Activated T-cell treated with anti-CD3 and anti-CD28 coated beads for 48 hours (primary cell): Measurements from ENCODE around the gene IRF2BP2.

Experiments
- DNase-seq: peaks from one replicate; pipeline ENCODE4 v3.0.0-alpha.2; 2020; ENCODE audit warnings: low read depth

The IRF2BP2 gene

GRCh38 chr1:234634387-234634786, 24.4 kb upstream of the IRF2BP2 start:
- DNase-seq: no peak

- no peak for DNase-seq
Measured at GRCh38 chr1:234633246-234634003, 23.4 kb upstream of the IRF2BP2 start.

DNA sequence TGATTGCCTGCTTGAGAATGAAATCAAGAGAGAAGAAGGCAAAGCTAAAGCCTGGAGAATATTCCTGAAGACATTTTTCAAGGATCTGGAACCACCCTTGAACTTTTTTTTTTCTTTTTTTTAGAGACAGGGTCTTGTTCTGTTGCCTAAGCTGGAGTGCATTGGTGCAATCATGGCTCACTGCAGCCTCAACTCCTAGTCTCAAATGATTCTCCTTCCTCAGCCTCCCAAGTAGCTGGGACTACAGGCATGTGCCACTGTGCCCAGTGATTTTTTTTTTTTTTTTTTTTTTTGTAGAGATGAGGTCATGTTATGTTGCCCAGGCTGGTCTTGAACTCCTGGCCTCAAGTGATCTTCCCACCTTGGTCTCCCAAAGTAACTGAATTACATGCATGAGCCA, 22.2 kb upstream of the IRF2BP2 start:
- DNase-seq: no peak

GRCh38 chr1:234631721-234632125, 21.7 kb upstream of the IRF2BP2 start:
- no peak for DNase-seq

DNA sequence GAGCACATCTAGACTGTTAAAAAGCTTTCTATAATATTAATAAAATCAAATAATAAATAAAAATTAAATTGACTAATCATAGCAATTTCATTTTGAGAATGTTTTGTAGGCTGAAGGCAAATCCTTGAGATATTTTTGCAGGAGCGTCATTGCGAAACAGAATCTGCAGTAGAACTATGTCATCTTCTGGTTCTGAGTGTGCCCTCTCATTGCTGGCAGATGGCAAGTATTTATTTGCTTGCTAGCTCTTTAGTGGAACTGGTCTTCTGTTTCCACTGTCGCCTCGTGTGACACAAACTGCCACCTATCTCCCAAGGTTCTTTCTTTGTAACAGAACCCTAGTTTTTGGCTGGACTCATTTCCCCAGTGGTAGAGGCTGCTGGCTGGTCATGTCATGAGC, 19.0 kb upstream of the IRF2BP2 start:
- DNase-seq: no peak

GRCh38 chr1:234628089-234628488, 18.1 kb upstream of the IRF2BP2 start:
- DNase-seq: no peak

DNA sequence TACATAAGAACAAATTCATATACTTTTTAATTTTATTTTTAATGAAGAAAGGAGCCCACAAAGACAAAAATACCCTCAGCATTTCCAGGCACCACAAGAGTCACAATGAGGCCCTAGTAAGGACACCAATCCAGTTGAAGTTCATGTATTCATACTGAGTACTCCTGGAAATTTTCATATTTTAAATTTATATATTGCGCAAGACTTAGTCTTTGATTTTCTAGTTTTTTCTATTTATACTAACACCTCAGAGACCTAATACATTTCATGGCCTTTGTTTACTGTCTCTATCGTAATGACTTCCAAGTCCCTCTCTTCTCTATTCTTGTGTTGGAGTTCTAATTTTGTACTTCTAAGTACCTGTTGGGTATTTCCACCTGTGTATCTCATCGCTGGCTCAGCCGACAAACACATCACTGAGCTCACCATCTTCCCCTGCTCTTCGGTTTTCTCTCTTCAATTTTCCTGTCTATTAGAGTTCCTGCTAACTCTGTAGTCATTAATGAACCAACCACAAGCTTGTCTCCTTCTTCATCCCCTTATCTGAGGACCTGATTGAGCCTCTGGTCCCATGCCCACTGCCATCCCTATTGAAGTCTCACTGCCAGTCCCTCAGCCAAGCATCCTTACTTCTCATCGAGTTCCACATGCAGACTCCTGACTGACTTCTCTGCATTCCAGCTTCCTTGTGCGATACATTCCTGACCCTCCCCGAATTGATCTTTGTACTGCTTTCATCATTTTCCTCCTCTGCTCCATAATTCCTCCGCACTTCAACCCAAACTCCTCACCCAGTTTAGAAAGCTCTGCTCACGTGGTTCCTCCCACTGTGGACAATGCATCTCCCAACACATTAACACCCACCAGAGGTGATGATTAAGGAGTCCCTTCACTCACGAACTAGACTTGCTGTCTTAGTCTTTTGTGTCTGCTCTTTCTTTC, 17.3 kb upstream of the IRF2BP2 start:
- DNase-seq: no peak

DNA sequence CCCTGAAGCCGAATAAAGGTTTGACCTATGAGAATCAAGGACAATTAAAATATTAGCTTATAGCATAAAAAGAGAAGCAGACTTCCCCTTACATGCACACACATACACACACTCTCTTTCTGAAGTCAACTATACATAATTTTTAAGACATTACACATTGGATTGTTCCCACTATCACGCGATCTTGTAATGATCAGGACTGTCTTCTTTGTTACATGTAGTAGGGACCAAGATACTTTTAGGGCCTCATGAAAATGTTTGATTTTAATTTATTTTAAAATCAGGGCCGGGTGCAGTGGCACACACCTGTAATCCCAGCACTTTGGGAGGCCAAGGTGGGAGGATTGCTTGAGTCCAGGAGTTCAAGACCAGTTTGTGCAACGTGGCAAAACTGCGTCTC, 16.4 kb upstream of the IRF2BP2 start:
- no peak for DNase-seq

GRCh38 chr1:234624724-234625117, 14.7 kb upstream of the IRF2BP2 start:
- no peak for DNase-seq

DNA sequence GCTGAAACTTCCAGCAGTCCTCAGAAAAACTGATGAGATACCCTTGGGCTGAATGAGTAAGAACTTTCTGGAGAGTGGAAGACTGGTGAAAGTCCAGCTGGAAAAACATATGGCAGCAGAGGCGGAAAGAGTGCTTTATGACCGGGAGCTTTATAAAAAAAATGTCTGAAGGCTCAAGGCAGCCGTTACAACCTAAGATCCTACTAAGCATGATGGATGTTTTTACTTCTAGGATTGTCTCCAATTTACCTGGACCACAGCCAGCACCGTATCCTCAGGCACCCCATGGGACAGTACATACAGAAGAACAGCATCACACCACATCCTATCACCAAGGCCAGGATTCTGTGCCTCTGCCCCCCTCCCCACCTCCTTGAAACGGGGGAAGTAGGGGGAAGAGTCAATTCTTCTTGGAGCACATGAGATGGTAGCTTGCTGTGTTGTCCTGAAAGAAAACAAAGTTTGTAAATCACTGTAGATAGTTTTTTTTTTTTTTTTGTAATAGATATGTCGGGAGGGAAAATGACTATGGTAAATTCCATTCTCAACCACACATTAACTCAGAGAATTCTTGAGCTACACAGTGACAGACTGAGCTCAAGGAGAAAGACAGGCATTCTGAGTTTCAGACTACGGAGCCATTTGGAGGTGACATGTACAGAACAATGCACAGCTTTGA, 11.8 kb upstream of the IRF2BP2 start:
- no peak for DNase-seq

GRCh38 chr1:234621127-234621468, 11.1 kb upstream of the IRF2BP2 start:
- DNase-seq: no peak

- no peak for DNase-seq
Measured at GRCh38 chr1:234620272-234621126, 10.5 kb upstream of the IRF2BP2 start.

DNA sequence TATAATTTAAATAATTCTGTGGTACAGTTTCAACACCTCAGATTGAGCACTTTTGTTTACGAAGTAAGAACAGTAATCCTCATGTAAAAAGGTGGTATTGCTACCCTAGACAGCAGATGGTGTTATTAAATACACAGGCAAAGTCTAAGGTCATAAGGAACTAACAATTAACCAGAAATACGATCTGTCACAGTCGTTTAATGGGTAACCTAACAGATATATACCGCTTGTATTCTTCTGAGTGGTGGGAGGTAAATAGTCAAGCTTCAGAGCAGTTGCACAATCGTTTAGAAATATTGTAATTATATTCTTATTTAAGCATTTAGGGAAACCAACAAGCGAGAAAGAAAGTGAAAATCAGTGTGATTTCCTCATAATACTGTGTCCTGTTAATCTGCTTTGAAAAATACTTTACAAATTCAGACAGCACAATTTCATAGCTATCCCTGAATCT, 9.8 kb upstream of the IRF2BP2 start:
- DNase-seq: no peak

DNA sequence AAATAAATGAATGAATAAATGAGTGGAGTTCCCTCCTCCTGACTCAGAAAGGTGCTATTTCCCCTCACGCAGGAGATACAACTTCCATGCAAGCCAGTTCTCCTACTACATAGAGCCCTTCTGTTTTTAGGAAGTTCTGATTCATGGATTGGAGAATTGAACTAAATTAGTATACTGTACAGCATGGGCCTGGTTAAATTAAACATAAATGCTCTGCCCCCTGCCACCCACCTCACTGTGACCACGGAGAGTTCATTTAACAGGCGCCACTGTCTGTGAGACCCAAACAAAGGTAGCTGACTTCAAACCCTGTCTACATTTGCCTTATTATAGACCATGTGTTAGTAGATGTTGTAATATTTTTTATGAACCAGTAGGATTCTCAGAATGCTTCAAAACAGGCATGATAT, 9.1 kb upstream of the IRF2BP2 start:
- DNase-seq: no peak

DNA sequence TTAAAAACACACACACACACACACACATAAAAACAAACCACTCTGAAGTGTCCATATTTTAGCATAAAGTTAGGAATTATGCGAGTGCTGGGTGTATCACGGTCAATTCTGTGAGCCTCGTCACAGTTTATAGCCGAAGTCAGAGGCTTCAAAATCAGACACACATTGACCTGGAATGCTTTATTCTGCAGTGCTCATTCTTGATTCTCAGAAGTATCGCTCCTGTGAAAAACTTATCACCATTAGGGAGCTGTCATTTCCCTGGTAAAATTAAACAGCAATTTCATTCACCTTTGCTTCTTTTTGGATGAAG, 8.7 kb upstream of the IRF2BP2 start:
- no peak for DNase-seq

GRCh38 chr1:234617986-234618736, 8.2 kb upstream of the IRF2BP2 start:
- DNase-seq: no peak

DNA sequence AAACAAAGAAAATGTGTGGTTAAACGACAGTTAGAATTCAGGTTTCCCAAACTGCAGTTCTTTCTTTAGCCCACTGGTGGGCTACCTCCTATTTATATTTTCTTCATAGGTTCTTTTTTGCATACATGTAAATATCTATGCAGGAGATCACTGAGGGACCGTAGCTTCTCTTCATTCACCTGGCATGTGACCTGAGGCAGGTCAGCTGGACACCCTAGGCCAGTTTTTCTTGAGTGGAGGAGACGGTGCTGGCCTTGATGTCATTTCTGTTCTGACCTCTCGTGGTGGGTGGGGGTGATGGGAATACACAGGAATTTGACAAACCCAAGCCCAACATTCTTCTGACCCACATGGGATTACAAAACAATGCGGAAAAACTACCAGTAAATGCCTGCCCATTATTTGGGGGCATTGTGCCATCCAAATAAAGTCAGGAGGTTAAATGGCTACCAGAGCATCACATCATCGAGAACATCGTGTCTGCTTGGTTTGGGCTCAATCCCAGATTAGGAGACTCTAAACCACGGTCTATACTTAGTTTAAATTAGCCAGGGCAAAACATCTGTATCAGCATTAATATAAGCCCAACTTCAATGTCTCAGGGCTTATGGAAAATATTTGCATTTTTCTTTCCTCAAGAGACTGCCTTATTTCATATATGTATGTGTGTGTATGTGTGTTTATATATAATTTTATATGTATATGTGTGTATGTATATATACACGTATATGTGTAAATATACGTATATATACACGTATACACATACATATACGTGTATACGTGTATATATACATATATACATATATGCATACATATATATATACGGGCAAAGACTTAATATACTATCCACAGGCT, 7.4 kb upstream of the IRF2BP2 start:
- no peak for DNase-seq

DNA sequence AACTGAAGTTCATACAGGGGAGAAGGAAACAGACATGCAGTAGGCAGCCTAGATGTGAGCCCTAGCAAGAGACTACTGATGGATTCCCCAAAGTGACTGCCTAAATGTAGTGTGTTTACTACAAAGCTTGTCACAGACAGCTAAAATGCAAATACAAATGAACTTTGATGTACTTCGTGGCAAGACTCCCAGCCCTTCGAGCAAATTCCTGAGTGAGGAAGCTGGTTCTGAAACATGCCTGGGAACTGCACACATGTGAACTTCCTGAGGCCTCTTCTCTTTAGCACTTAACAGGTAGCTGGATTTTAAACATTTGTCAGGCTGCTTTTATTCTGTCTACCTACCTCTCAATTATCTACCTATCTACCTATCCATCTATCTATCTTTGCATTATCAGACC, 6.7 kb upstream of the IRF2BP2 start:
- DNase-seq: no peak

GRCh38 chr1:234614081-234614489, 4.1 kb upstream of the IRF2BP2 start:
- DNase-seq: no peak
